MM.1S (cell line): ENCODE measurements around the gene DDX1.

Source experiments
- DNase-seq: peaks from one replicate; pipeline ENCODE4 v3.0.0-alpha.2; 2015
- H2AFZ ChIP-seq: fragments of 300-600 bp; sonication (generic); 2 replicates; pipeline ENCODE4 v1.6.0; 2016; ENCODE audit warnings: antibody characterized with exemption, low read length
- H3F3A ChIP-seq: fragments of 300-600 bp; sonication (generic); 2 replicates; pipeline ENCODE4 v1.6.1; 2016; ENCODE audit warnings: mild to moderate bottlenecking, antibody characterized with exemption, low read length, moderate library complexity, mixed read lengths; ENCODE audit not compliant: insufficient read depth
- H3K27ac ChIP-seq: fragments of 300-600 bp; sonication (generic); 2 replicates; pipeline ENCODE4 v1.5.1; 2016; ENCODE audit warnings: mild to moderate bottlenecking, low read length
- H3K27me3 ChIP-seq: fragments of 300-600 bp; sonication (generic); replicated peaks from 2 replicates; pipeline ENCODE4 v1.6.0; 2016; ENCODE audit warnings: low read length; ENCODE audit not compliant: insufficient read depth
- H3K36me3 ChIP-seq: fragments of 300-600 bp; sonication (generic); replicated peaks from 2 replicates; pipeline ENCODE4 v1.6.1; 2016; ENCODE audit warnings: mild to moderate bottlenecking, low read length, mixed read lengths; ENCODE audit not compliant: insufficient read depth
- H3K4me1 ChIP-seq: fragments of 300-600 bp; sonication (generic); 2 replicates; pipeline ENCODE4 v1.6.1; 2016; ENCODE audit warnings: low read length, mixed read lengths
- H3K4me2 ChIP-seq: fragments of 300-600 bp; sonication (generic); 2 replicates; pipeline ENCODE4 v1.6.0; 2016; ENCODE audit warnings: low read depth, low read length
- H3K4me3 ChIP-seq: fragments of 300-600 bp; sonication (generic); 2 replicates; pipeline ENCODE4 v1.5.1; 2016; ENCODE audit warnings: low read length, mixed read lengths
- H3K79me2 ChIP-seq: fragments of 300-600 bp; sonication (generic); 2 replicates; pipeline ENCODE4 v1.6.1; 2016; ENCODE audit warnings: mixed run types, low read length, mixed read lengths
- H3K9ac ChIP-seq: fragments of 300-600 bp; sonication (generic); 2 replicates; pipeline ENCODE4 v1.6.1; 2016; ENCODE audit warnings: low read length, mixed read lengths
- H3K9me2 ChIP-seq: fragments of 300-600 bp; sonication (generic); replicated peaks from 2 replicates; pipeline ENCODE4 v1.6.1; 2016; ENCODE audit warnings: mild to moderate bottlenecking, low read length, mixed read lengths; ENCODE audit not compliant: insufficient read depth
- H3K9me3 ChIP-seq: fragments of 300-600 bp; sonication (generic); replicated peaks from 2 replicates; pipeline ENCODE4 v1.6.1; 2016; ENCODE audit warnings: mild to moderate bottlenecking, low read length, mixed read lengths; ENCODE audit not compliant: insufficient read depth
- H4K20me1 ChIP-seq: fragments of 300-600 bp; sonication (generic); 2 replicates; pipeline ENCODE4 v1.6.1; 2016; ENCODE audit warnings: mild to moderate bottlenecking, low read length, moderate library complexity, mixed read lengths; ENCODE audit not compliant: insufficient read depth
- EZH2 ChIP-seq: fragments of 300-600 bp; sonication (generic); optimal IDR thresholded peaks from 2 replicates; pipeline ENCODE3; 2017; ENCODE audit warnings: low read depth, mild to moderate bottlenecking, antibody characterized with exemption, low read length, mixed read lengths
- EZH2phosphoT487 ChIP-seq: fragments of 300-600 bp; sonication (generic); IDR thresholded peaks from 2 replicates; pipeline ENCODE4 v1.6.1; 2018; ENCODE audit warnings: antibody characterized with exemption, low read length
- TF ChIP-seq, protein P1 (sequence below): fragments of 300-600 bp; sonication (generic); IDR thresholded peaks from 2 replicates; pipeline ENCODE4 v1.5.1; 2016; ENCODE audit warnings: antibody characterized with exemption, low read length, mixed read lengths

The DDX1 gene

DNA sequence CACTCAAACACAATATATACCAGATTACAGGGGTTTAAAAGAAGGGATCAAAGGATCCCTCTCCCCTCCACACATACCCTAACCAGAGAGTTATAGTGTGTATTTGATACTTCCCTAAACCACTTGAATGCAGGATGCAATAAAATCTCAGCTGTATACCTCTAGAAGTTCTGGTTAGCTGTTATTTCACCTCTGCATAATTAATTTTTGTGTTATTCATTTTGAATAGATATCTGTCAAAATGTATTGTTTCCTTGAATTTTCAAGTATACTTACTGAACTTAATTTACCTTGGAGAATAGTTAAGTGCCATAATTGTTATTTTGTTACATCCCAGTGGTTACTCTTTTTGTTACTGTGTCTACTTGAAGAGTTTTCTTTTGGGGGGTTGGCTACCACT is 34.5 kb downstream of the DDX1 start:
- Histone ChIP-seq H3K27ac (no peak overlapping the region), H3K36me3 (peaks cover 1% of the 10 kb centered on the region; the same call in 1 of the 2 replicates), H3K9me2 (no peaks in the 10 kb centered on the region), H3K27me3 (no peaks in the 10 kb centered on the region), H4K20me1 (no peaks in the 10 kb centered on the region), H3F3A (no peaks in the 10 kb centered on the region), H3K4me3 (no peak overlapping the region), H3K79me2 (no peaks in the 10 kb centered on the region), H3K9me3 (no peaks in the 10 kb centered on the region), H3K4me1 (no peaks in the 10 kb centered on the region), H2AFZ (no peak overlapping the region), H3K9ac (no peak overlapping the region), H3K4me2 (no peak overlapping the region)
- DNase-seq = no peak
- TF ChIP-seq, protein P1, sequence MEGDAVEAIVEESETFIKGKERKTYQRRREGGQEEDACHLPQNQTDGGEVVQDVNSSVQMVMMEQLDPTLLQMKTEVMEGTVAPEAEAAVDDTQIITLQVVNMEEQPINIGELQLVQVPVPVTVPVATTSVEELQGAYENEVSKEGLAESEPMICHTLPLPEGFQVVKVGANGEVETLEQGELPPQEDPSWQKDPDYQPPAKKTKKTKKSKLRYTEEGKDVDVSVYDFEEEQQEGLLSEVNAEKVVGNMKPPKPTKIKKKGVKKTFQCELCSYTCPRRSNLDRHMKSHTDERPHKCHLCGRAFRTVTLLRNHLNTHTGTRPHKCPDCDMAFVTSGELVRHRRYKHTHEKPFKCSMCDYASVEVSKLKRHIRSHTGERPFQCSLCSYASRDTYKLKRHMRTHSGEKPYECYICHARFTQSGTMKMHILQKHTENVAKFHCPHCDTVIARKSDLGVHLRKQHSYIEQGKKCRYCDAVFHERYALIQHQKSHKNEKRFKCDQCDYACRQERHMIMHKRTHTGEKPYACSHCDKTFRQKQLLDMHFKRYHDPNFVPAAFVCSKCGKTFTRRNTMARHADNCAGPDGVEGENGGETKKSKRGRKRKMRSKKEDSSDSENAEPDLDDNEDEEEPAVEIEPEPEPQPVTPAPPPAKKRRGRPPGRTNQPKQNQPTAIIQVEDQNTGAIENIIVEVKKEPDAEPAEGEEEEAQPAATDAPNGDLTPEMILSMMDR = no peak
- no peak for TF ChIP-seq EZH2
- no peak for TF ChIP-seq EZH2phosphoT487

DNA sequence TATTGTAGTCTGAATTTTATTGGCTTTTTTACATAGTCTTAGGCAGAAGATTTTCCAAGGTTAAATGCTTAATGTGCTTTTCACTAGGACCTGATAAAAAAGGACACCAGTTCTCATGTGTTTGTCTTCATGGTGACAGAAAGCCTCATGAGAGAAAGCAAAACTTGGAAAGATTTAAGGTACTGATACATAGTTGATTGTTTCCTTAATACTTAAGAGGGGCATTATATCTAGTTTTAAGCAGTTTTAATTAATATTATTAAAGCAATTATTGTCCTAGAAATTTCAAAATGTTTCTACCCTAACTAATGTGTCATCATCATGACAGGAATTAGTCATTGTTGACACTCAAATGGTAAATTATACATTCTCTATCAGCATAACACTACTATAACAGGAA is 35.3 kb downstream of the DDX1 start:
- Histone ChIP-seq H2AFZ (no peak overlapping the region), H3K9ac (no peak overlapping the region), H3F3A (no peaks in the 10 kb centered on the region), H3K9me3 (no peaks in the 10 kb centered on the region), H3K27ac (no peak overlapping the region), H3K27me3 (no peaks in the 10 kb centered on the region), H4K20me1 (no peaks in the 10 kb centered on the region), H3K36me3 (peaks cover 3% of the 10 kb centered on the region; the same call in 1 of the 2 replicates), H3K4me1 (no peaks in the 10 kb centered on the region), H3K79me2 (no peaks in the 10 kb centered on the region), H3K9me2 (no peaks in the 10 kb centered on the region), H3K4me3 (no peak overlapping the region), H3K4me2 (no peak overlapping the region)
- no peak for TF ChIP-seq EZH2
- no peak for DNase-seq

DNA sequence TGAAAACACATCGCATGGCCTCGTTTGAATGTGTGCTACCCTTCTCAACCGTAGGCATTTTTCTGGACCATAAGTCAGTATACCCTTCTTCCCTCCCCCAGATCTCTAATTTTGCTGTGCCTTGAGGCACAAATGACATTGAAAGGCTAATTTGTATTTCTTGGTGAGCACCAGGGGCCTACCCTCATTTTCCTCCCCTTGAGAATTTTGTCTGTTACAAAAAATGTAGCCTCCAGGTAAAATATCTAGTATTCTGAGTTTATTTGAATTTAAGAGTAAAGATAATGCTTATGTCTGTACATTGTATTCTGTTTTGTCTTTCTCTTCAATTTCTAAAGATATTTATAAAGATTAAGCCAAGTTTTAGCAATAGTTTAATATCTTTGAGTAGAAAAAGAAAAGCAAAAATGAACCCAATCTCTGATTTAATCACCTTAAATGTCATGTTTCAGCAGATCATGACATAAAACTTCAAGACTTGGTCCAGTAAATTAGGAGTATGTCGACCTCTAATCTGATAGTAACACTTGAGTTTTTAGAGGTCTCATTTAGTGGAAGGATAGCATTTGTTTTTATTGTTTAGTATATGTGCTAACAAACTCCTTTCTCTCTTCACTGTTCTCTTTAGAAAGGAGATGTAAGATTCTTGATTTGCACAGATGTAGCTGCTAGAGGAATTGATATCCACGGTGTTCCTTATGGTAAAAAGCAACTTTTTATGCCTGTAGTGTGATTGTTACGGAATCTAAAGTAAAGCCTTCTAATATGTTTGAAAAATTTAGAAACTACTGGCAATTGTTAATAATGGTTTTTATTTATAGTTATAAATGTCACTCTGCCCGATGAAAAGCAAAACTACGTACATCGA is 36.4 kb downstream of the DDX1 start:
- Histone ChIP-seq H3K9ac (no peak overlapping the region), H3K27ac (no peak overlapping the region), H3K4me3 (no peak overlapping the region), H3K4me1 (no peaks in the 10 kb centered on the region), H3K27me3 (no peaks in the 10 kb centered on the region), H4K20me1 (no peaks in the 10 kb centered on the region), H3F3A (no peaks in the 10 kb centered on the region), H3K4me2 (no peak overlapping the region), H2AFZ (no peak overlapping the region), H3K9me3 (no peaks in the 10 kb centered on the region), H3K36me3 (peaks cover 3% of the 10 kb centered on the region; the same call in 1 of the 2 replicates), H3K9me2 (no peaks in the 10 kb centered on the region), H3K79me2 (no peaks in the 10 kb centered on the region)
- no peak for DNase-seq
- TF ChIP-seq EZH2phosphoT487 = no peak
- TF ChIP-seq, protein P1 = no peak
- no peak for TF ChIP-seq EZH2
